ENCODE measurements around the gene BMPER.

- TF ChIP-seq CTCF (IDR thresholded peaks at IDR 0.05; ENCODE audit: insufficient read depth, low read length, poor library complexity, severe bottlenecking) (no peak), EZH2phosphoT487 (conservative IDR thresholded peaks at IDR 0.05; ENCODE audit: low read length) (no peak)
Measured at GRCh38 chr7:34064519-34065158, 159.3 kb downstream of the BMPER start.
